ENCODE data around the gene TXLNB.
"Not testable (repeated sequence)": the region's sequence is repeated elsewhere in the genome, so short reads cannot be mapped to it uniquely, and the experiment has no call there.

Gene TXLNB

DNA sequence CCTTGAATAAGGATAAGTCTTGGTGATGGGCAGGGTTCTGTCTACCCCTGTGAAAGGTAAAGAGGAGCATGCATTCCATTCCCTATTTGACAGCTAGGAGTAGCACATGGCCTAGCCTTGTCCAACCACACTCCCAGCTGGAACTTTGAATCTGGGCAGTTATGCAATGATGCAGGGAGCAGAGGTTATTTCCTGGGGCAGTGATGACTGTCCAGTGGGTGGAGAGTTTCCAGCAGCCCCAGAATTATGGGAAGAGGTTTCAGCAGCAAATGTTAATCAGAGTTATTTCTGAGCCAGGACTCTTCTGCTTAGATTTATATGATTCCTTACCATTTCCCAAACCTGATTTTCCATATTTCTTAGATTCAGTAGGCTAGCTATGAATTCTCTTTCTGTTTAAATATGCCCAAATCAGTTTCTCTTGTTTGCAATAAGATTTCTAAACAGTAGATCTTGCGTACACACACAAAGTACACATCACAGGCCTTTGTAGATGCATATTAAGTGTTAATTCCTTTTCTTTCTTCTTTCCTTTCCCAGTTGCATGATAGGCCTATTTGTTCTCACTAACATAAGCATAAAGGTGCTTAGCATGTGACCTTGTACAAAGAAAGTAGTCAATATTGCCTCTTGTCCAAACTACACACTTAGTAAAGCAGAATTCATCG lies 17.3 kb upstream of the TXLNB start:
- no peak for DNase-seq

DNA sequence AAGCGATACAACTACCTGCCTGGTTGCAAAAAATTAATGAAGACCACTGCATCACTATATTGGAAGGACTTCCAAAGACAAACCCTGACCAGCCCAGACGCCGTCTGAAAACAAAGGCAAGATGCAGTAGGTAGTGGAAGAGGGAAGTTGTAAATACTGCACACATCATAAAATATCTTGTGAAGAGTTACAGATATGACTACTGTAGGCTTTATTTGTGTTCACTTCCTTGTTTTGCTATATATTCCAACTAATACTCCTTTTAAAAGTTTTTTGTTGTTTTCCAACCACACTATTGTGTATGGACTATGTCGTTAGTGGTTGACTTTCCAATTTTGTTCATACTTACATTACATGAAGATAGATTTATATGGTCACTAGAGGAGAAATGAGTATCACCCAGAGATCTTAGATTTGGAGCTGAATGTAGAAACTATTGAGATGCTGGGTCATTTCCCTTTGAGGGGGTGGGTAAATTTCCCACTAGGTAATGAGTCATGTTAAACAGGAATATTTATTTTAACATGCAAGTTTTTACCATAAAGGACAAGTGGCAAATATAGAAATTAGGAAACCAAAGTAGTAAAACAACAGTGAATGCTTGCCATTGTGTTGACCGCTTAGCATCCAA lies 16.6 kb upstream of the TXLNB start:
- no peak for DNase-seq

DNA sequence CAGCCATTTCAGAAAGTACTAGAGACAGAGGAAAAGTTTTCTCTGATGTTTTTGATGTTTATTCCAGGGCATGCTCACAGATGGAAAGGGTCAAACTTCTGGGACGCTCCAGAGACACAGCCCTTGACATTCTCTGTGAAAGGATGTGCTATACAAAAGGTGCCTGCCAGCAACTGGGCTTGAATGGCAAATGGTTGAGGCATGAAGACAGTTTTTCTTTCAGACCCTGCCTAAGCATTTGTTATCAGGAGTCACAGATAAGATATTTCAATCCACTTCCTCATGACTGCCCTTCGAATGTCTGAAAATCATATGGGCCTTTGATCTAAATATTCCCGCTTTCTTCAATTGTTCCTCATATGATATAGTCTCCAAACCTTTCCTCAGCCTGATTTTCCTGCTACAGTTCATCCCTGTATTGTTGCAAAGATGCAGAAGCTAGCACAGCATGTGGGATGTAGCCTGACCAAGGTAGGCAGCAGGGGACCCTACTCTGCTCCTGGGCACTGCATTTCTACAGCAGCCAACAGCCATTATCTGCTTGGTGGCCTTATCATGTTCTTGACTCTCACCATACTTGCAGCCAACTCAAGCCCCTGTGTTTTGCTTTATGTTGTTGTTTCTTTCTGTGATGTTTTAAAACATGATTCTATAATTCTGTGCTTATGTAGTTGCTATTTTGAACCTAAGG lies 14.6 kb upstream of the TXLNB start:
- DNase-seq: no peak

DNA sequence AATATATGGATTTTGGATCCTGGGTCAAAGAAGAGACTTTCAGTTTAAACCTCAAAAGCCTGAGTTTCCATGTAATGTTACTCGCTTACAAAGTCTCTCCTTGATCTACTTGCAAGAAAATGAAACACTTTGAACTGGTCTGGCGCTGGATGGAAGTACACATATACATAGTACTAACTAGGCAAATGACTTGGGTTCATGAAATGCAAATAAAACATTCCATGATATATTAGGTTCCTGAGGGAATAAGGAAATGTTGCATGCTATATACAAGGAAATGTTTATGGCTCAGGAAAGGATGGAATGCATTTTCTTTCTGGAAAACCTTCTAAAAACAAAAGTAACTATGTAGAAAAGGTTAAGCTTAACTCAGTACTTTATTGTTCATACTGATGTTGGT lies 11.4 kb upstream of the TXLNB start:
- DNase-seq: no peak

DNA sequence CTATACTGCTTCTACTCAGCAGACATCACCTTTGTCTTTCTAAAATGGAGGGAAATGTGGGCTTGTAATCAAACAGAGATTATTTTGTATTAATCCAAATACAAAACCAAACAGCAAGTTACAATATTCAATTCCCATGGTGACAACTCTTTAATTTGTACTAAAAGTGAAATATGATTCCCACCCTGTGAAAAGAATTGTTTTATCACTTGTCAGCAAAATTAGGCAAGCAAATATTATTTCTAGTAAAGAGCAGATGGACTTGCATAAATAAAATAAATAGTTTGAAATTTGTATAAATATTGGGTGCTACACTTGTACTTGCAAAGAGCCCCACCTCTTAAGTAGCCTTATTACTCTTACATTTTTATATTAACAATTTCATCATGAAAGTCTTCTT lies 6.1 kb upstream of the TXLNB start:
- no peak for DNase-seq

DNA sequence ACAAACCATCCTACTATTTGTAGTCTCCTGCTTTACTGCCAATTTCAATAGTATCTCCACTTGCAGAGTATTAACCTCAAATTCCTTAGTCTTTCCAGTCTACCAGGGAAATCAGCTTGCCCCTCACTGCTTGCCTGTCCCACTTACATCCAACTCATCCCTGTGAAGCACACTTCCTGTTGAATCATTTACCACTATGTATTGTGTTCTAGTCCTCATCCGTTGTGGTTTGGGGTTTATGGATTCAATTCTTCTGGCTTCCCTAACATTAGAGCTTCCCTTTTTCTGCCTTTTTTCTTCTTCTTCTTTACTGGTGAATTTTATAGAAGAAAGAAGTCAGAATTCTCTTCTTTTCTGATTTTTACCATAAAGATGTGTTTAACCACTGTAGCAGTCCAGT lies 5.1 kb upstream of the TXLNB start:
- no peak for DNase-seq

DNA sequence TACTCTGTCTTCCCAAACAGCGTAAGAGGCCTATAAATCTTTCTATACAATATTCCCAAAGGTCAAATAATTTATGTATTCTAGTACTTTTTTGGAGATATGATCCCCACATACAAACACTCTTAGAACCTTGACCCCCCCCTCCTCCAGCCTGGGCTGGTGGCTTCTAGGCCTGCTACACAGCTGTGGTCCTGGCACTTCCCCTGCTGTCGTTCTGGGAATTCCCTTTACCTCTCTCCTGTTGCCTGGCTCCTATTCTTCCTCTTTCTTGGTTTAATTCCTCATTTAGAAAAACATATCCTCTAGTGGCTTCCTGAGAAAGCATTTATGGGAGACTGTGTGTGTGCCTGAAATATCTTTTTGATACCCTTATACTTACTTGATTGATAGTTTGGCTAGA lies 4.1 kb upstream of the TXLNB start:
- DNase-seq: no peak

DNA sequence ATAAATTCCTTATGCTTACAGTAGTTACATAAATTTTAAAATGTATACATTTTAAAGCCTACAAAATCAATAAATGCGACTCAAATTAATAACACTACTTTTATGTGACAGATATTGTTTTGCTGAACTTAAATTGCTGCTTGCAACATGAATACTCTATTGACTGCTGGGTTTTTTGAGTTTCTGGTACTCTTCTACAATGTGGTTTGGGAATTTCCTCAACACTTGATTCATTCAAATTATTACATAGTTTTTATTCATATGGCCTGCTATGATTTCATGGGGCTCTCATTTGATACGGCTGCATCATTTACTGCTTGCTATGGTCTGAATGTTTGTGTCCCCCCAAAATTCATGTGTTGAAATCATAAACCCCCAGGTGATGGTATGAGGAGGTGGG lies 2.3 kb upstream of the TXLNB start:
- no peak for DNase-seq

DNA sequence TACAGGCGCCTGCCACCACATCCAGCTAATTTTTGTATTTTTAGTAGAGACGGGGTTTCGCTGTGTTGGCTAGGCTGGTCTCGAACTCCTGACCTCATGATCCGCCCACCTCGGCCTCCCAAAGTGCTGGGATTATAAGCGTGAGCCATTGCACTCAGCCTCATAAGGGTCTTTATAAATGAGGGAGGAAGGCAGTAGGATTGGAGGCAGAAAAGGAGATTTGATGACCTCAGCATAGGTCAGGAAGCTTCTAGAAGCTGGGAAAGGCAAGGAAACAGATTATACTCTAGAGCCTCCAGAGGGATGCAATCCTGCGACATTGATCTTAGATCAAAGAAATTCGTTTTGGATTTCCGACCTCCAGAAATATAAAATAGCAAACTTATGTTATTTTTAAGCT lies 1.4 kb upstream of the TXLNB start:
- DNase-seq: not testable (repeated sequence)

DNA sequence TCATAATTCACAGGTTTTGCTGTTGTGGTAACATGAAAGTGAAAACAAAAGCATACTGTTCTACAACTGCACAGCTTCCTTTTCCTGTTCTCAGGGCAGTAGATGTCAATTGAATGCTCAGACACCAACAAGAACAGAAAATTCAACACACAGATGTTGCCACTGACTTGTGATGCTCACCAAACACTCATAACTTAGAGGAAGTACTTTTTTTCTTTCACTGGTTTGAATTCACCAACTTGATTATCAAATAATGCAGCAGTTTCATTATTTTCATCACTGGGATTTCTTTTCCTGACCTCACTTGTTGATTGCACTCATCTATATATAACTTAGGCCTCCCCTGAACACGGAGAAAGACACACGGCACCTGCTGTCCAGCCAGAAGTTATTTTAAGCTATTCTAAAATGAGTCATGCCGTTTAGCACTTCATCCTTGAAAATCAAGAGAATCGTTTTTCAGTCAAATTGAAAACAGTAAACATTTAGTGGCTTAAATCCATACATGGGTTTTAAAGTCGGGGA lies 949 bp downstream of the TXLNB start:
- DNase-seq: no peak

DNA sequence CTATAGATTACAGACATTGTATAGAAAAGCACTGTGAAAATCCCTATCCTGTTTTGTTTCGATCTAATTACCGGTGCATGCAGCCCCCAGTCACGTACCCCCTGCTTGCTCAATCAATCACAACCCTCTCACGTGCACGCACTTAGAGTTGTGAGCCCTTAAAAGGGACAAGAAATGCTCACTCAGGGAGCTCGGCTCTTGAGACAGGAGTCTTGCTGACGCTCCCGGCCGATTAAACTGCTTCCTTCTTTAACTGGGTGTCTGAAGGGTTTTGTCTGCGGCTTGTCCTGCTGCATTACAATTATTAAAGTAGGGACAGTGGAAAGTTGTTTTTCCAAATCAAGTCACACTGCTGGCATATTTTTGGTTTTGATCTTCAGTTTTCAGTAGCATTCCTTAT lies 2.6 kb downstream of the TXLNB start:
- DNase-seq: no peak

DNA sequence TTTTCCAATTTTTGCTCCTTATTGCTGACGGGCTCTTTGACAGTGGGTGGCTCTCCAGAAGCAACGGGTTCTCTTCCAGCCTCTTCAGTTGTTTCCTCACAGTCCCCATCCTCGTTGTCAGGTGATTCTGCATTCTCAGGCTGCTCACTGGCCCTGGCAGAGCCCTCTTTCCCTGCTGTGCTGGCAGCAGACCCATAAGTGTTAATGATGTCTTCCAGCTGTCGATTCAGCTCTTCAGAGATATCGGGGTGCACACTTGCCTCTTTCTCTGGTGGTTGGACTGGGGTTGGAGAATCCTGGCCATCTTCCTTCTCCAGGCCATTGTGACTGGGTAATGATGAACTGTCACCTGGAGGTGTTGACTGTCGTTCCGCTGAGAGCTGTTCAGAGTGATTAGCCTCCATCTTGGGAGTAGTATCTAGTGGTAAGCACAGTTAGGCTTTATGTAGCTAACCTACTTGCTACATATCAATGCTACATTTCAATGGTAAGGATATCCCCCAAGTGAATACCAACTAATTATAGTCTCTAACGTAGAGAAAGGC lies 3.2 kb downstream of the TXLNB start:
- DNase-seq: no peak

DNA sequence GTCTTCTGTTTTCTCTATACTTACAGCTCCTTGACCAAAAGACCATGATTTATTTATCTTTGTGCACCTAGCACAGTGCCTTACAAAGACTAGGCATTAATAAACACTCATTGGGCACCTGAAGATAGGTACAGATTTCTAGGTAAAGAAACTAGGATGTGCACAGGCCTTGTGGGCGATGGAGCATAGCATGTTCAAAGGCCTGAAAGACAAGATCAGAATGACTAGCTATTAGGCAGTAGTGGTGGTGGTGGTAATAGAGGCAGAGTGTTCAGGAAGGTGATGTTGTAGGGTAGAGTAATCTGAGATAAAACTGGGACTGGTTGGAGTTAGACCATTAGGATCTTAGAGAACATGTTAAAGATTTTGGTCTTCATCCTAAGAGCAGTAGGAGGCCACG lies 3.9 kb downstream of the TXLNB start:
- DNase-seq: no peak

DNA sequence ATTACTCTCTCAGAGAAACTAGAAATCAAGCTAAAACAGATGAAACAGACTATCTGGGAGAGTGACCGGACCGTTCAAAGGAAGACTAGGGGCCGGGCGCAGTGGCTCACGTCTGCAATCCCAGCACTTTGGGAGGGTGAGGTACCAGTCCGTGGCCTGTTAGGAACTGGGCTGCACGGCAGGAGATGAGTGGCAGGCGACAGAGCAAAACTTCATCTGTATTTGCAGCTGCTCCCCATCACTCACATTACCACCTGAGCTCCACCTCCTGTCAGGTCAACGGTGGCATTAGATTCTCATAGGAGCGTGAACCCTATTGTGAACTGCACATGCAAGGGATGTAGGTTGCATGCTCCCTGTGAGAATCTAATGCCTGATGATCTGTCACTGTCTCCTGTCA lies 5.4 kb downstream of the TXLNB start:
- not testable (repeated sequence) for DNase-seq

DNA sequence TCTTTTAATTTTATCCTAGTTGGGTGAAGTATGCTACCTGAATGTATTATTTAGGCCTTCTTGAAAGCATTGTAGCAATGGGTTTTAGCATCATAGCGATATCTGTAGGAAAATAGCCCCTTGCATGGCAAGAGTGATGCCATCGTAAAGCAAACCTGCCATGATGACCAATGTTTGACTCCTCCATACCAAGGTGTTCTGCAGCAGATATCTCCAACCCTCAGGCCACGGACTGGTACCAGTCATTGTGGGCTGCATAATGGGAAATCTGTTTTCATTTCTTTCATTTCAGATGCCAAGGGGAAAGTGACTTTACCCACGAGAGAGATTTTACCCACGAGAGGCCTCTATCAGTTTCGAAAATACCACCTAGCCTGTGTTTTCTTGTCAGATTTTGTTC lies 6.2 kb downstream of the TXLNB start:
- no peak for DNase-seq

DNA sequence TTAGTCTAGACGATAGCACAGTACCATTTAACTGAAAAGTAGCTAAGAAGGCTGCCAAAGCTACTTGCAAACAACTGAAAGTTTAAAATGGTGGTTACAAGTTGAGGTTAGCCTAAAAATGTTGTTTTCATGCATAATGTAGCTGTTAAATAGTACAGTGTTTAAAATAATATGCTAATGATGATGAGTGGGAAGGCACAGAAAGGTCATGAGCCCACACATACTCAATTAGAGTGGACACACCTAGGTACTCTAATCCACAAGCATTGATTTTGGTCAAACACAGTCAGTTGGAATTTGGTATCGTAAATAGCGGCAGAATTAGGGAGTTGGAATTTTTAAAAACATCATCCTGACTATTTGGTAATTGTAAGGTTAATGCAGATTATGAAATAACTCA lies 7.0 kb downstream of the TXLNB start:
- DNase-seq: no peak

DNA sequence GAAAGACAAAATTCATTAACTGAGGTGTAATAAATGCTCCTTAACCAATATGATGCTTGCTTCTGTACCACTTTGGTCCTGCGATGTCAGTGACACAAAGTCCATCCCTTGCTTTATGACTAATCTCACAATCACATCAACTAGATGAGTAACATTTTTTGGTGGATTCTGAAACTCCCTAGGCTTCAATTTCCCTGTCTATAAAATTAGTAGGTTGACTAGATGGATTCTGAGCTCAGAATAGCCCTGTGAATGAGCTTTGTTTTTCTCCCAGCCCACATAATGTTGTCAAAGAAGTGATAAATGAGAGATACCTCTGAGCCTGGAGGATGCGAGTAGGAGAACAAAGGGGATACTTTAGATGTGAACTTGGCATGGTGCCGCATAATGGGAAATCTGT lies 9.1 kb downstream of the TXLNB start:
- DNase-seq: no peak

DNA sequence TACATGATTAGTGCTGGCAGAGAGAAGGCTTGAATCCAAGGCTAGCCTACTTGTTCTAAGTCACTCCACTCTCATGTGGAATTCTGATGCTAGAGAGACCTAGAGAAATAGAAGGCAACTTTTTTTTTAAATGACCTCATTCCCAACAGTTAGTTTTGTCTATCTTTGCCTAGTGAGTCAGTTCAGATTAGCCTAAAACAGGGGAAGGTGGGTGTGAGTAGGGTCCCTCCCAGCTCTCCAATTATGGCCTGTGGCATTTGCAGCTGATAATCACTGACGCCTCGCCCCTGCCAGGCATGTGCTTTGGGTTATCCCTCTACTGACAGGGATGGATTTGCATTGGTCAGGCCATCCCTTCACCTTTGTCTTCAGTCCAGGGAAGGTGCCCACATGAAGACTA lies 13.6 kb downstream of the TXLNB start:
- DNase-seq: no peak

DNA sequence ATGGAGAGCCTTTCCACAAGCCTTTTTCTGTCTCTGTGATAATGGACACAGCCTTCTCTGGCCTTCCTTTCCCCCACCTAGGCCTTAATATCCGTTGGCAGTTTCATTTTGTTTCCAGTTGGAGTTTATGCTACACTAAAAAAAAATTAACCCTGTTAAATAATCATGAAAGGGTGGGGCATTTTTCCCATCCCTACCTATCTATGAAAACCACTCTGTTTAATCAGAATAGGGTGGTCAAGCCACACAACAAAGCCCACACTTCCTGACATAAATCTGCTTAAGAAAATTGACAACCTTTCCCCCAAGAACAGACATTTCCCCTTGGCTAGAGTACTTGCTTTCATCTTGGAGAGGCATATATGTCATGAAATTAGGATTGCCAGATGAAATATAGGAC lies 14.2 kb downstream of the TXLNB start:
- DNase-seq: no peak

DNA sequence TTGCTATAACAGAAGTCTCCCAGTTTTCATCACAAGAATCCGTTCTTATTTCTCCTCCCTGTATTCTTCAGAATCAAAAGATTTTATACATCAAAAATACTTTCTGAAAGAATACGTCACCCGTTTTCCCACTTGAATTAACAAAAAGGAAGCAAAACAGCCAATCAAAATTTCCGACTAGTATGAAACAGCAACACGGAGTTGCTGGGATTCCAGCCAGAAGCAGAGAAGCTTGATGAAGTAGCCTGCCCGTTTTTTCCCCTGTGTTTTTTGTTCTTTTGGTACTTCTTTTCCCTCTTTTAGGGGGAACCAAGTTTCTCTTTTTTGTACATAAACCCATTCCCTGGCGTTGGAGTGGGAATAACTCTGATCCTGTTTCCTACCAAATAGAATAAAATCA lies 14.6 kb downstream of the TXLNB start:
- no peak for DNase-seq

DNA sequence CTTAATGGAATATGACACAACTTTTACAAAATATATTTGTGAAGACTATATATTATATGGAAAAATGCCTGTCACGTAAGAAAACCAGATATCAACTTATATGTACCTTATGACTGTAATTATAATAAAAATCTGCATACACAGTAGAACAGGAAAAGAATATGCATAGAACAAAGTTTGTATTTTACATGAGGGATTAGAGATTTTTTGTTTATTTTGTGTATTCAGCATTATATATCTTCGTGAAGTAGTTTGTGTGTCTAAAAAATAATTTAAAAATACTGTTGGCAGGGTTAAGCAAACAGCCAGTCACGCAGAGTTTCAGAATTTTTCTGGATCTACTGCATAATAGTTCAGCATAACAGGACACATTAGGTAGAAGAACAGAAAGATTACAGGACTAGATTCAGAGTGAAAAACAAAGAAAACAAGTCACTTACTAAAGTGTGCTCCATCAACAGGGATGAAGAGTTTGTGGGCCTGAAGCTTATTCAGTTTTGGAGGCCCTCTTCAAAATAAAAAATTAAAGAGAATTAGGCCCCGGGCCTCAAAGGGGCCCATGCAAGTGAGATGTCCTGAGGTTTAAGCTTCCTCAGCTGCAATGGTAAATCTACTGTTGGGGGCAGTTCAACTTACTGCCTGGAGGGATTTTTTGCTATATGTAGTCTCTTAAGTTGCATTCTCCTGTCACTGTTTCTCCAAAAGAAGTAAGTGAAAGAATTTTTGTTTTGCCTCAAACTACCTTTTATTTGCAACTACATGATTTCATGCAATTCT lies 16.3 kb downstream of the TXLNB start:
- DNase-seq: no peak

DNA sequence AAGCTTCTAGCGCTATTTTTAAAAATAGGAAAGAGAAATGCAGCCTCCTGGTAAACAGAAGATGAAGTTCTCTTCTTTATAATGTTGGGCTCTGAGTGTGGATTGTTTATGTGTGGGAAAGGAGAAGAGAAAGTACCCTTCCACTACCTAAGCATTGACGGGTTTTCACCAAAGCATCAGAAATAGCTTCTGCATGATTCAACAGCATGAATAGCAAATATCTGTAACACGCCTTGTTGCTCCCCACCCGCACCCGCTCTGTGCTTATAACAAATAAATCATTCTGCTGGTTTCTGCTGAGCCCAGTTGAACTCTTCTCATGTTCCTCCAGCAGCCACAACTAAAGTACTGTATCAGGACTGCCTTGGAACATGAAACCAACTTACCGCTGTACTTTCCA lies 20.7 kb downstream of the TXLNB start:
- no peak for DNase-seq

DNA sequence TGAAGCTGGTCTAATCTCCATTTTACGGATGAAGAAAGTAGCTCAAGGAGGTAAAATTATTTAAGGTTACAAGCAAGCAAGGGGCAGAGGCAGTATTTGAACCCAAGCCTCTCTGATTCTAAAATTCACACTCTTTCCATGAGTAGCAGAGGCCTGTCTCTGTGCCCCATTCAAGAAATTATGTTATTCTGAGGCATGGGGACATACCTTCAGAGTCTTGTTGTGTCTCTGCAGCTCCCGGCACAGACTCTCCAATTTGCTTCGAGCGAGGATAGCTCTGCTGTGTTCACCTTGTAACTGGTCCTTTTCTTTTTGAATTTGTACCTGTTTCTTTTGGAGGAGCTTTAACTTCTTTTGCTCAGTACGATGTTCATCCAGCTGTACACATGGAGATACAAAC lies 21.5 kb downstream of the TXLNB start:
- no peak for DNase-seq
